ENCODE data around the gene GFOD1.

GFOD1 gene, protein sequence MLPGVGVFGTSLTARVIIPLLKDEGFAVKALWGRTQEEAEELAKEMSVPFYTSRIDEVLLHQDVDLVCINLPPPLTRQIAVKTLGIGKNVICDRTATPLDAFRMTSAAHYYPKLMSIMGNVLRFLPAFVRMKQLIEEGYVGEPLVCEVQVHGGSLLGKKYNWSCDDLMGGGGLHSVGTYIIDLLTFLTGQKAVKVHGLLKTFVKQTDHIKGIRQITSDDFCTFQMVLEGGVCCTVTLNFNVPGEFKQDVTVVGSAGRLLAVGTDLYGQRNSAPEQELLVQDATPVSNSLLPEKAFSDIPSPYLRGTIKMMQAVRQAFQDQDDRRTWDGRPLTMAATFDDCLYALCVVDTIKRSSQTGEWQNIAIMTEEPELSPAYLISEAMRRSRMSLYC

DNA sequence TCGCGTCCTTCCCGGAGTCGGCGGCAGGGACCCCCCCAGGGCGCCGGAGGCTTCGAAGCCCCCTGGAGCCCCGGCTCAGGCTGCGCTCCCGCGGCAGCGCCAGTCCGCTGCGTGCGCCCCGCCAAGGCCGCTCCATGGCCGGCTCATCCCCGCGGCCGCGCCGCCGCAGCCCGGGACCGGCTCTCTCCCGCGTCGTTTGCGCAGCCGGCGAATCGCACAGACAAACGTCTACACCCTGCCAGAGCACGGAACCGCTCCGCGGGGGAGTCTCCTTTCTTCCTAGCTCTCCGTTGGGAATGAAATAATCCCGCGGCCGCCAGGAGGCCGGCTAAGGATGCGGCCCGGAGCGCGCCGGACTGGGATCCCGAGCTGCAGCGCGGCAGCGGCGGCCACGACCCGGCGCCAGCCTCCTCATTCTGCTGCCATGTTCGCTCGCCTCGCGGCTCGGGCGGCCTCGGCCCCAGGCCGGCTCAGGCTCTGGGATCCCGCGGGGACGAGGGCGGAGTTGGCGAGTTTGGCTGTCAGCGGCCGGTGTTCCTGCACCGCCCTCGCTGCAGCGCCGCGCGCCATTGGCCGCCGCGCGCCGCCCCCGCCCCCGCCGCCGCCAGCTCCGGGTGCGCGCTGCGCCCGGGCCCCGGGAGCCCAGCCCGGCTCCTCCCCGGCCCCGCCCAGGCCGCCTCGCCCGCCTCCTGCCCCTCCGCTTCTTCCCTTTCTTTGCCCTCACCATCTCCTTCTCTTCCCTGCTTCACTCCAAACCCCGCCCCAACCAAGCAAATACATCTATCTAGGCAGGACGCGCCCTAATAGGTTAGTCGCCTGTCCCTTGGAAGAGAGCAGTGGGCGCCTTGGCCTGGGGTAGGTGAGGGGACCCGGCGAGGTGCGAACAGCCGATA is at the start of gene GFOD1:
Gene GFOD1, minus strand, starts transcription at position 479 of the 893 bp plus-strand sequence. CDS start 710 bp downstream, outside the sequence.
- DNase-seq: peak; percentile 87

DNA sequence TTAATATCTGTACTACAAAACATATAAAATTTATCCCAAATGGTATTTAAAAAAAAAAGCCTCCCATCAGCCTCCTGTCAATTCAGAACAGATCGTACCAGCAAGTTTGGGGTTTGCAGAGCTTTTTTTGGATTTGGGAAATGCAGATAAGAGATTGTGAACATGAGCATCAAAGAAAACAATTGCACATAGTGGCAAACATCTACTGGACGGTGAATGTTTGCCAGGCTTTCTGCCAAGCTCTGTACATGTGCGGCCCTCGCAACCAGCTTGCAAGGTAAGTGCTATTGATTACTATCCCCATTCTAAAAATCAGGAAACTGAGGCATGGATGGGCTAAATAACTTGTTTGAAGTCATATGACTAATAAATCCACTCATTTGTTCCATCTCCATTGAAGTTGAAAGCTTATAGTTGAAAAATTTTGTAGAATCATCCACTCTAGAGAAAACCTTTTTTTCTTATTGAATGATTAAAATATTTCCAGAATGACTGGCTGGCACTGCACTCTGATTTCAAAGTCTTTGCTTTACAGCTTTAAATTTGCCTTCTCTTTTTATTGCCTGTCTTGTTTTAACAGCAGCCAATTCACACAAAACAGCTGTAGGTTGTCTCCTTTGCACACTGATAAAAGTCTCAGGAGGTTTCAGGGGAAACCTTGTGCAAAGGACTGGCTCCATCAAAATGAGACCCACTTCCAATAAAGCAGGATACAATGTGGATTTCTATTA is 49.6 kb upstream of the GFOD1 start:
- DNase-seq: no peak

DNA sequence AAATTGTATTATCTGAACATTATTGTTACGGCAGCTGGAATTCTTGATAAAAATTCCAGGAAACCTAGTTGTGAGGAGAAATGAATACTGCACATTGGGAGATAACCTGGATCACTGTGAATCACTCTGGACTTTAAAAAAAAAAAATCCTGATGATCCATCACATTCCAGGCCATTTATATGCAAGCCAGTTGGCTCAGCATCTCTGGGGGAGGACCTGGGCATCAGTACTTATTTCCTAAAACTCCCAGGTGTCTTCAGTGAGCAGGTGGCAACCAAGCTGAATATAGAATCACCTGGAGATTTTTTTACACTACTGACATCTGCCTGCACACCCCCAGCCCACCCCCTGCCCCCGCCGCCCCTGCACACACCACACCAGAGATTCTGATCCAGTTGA is 47.9 kb upstream of the GFOD1 start:
- DNase-seq: no peak

DNA sequence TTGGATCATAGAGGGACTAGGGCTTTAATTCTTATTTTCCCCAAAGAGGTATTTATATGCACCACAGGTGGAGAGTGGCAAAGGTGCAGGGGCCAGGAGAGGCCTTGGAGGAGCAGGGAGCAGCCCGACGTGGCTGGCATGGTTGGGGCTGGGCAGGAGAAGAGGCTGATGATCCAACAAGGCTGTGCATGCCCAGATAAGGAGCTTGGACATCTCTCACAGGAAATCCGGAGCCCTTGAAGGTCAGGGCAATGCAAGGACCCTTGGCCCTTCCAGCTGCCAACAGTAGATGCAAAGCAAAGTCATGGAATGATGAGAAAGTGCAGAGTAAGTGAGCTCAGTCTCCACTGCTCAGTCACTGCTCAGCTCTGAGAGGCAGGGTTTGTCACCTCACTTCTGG is 47.1 kb upstream of the GFOD1 start:
- no peak for DNase-seq

DNA sequence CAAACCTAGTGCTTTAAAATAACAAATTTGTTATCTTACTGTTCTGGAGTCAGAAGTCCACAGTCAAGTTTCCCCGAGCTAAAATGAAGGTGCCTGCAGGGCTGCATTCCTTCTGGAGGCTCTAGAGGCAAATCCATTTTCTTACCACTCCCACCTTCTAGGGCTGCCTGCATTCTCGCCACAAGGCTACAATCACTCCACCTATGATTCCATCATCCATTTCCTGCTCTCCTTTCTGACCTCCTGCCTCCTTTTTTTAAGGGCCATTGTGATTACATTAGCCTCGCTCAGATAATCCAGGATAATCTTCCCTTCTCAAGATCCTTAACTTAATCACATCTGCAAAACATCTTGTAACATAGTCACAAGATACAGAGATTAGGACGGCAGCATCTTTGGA is 44.6 kb upstream of the GFOD1 start:
- no peak for DNase-seq

DNA sequence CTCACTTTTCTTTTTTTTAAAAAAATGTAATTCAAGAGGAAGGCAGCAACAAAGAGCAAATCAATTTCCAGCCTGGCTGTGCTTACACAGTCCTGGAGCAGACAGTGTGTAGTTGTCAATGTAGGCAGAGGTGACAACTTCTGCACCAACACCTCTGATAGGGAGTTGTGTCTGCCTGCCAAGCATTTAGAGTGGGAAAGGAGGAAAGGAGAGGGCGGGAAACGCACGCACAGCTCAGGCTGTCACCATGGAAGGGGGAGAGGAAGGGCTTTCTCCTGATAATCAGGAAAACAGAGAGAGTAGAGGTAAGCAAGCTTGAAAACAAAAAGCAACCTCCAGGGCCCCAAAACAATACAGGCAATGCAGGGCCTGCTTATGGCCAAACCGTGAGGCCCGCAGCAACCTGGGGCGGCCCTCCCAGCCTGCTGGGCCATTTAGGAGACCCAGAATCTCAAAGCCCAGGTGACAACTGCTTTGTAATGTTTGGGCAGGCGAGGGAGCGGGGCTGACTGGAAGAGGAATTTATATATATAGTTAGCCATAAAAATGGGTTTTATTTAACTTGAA is 41.5 kb upstream of the GFOD1 start:
- no peak for DNase-seq

DNA sequence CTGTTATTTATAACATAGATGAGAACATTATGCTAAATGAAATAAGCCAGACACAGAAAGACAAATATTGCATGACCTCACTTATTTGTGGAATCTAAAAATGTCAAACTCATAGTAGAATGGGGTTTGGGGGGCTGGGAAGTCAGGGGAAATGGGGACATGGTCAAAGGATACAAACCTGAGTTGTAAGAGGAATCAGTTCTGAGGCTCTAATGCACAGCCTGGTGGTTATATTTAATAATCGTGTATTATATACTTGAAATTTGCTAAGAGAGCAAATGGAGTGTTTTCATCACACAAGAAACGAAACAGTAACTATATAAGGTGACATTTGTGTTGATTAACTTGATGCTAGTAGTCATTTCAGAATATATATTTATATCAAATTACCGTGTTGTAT is 40.8 kb upstream of the GFOD1 start:
- no peak for DNase-seq

DNA sequence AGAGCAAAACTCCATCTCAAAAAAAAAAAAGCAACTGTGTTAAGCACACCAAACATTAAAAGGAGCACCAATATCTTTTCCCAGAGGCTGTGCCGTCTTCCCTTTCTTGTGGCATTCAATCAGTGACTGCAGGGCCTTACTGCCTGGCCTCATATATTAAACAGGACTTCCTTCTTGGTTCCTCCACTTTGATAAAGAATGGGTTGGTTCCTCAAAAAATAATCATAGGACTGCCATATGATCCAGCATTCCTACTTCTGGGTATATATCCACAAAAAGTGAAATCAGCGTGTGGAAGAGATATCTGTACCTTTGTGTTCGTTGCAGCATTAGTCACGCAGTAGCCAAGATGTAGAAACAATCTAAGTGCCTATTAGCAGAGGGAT is 40.3 kb upstream of the GFOD1 start:
- DNase-seq: no peak

DNA sequence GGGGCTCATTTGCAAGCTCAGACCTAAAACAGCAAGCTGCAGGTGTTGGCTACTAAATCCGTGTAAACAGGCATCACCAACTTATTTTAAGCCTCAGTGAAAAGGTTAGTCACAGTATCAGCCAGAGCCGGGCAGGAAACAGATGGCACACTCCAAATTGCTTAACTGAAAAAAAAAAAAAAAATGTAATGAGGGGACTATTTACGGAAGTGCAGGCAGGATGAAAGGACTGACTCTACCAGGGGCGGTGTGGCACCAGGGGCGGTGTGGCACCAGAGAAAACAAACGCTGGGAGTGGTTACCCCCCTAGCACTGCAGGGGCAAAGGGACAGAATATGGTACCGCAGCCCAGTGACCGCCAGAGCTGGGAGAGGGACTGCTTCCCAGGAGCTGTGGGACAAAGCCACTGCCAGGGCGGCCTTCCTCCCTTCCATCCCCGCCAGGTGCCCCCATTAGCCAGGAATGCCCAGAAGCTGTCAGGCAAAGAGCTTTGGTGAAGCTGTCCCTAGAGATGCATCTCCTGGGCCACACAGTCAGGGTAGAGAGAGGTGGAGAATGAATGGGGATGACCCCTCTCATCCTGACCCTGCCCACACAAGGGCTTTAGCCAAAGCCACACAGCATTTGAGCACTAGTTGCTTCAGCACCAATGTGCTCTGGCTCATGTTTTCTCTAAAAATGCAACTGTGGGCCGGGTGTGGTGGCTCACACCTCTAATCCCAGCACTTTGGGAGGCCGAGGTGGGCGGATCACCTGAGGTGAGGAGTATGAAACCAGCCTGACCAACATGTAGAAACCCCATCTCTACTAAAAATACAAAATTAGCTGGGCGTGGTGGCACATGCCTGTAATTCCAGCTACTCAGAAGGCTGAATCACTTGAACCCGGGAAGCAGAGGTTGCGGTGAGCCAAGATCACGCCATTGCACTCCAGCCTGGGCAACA is 39.6 kb upstream of the GFOD1 start:
- peak; percentile 54 for DNase-seq

DNA sequence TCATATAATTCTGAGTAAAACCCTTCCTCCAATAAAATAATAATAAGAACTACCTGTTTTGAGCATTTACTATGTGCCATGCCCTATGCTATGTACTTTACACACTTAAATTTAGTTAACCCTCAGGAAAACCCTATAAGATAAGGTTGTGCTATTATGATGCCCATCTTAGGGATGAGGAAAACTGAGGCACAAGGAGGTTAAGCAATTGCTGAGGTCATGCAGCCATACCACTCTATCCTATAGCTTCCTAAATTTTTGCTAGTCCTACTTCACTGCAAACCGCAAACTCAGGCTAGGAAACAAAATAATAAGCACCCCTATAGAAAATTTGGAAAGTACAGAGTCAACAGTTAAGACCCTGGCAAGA is 38.9 kb upstream of the GFOD1 start:
- DNase-seq: no peak

DNA sequence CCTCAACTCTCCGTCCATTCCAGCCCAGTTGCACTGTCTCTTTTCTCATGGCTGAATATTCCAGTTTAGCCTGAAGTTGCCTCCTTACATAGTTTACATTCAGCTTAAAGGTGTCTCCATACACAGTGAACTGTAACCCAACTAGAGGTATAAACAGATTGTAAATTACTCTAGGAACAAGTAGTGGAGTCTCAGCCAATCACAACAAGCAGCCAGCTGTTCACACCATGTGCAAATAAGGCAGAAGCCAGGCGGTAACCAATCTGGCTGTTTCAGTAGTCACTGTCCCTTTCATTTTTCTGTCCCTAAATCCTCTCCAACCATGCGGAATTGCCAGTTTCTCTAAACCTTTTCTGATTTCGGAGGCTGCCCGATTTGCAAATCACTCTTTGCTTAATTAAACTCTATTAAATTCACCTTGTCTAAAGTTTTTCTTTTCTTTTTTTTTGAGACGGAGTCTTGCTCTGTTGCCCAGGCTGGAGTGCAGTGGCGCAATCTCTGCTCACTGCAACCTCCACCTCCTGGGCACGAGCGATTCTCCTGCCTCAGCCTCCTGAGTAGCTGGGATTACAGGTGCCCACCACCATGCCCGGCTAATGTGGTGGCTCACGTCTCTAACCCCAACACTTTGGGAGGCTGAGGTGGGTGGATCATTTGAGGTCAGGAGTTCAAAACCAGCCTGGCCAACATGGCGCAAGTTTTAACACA is 37.6 kb upstream of the GFOD1 start:
- no peak for DNase-seq

DNA sequence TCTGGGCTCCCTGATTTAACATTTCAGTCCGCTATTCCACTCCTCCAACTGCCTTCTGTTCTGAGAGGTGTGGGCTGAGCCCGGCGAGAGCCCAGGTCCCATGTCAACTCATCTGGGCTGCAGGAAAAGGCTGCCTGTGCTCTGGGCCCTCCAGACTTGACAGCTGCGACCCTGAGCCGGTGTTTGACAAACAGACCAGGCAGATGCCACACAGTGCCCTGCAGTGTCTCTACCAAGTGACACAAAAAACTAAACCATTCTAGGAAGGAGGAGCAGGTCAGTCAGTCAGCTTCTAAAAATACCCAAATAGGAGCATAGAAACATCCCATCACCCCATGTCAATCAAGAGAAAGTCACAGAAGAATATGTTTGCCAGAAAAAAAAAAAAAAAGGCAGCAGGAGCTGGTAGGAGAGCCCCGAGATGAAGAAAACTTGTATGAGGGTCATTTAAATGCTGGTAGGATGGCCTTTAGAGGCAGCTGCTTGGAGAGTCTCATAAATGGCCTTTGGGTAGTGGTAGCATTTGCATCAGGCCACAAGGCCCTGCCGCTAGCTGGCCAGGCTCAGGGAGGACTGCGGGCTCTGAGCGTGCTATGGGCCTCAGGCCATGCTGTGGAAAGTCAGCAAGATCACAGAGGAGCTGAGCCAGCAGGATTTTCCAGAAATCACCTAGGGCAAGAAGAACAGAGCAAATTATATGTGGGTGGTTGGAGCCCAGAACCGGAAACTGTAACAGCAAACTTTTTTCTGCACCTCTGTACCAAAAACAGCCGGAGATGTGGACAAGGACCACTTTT is 36.6 kb upstream of the GFOD1 start:
- DNase-seq: no peak

DNA sequence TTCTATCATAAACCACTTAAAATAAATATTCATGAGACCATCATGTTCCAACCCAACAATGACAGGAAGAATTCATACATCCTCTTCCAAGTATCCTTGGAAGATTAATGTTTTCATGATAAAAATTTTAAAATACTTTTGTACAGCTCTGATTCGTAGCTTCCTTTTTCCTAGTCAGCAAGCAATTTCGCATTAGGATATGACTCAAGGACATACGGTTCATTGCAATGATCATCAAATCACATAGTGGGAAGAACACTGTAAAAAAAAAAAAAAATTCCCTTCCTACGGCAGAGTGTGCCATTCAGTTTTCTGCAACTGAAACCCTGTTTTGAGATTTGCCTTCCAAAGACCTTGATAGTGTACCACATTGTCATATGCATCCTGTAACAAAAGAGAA is 35.3 kb upstream of the GFOD1 start:
- no peak for DNase-seq

DNA sequence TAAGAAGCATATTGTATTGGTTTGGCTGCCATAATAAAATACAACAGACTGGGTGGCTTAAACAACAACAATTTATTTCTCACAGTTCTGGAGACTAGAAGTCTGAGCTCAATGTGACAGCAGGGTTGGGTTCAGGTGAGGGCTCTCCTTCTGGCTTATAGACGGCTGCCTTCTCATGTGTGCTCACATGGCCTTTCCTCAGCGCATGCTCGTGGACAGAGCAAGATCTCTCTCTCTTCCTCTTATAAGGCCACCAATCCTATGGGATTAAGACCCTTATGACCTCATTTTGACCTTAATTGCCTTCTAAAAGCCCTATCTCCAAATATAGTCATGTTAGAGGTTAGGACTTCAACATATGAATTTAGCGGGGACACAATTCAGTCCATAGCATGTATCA is 32.4 kb upstream of the GFOD1 start:
- no peak for DNase-seq

DNA sequence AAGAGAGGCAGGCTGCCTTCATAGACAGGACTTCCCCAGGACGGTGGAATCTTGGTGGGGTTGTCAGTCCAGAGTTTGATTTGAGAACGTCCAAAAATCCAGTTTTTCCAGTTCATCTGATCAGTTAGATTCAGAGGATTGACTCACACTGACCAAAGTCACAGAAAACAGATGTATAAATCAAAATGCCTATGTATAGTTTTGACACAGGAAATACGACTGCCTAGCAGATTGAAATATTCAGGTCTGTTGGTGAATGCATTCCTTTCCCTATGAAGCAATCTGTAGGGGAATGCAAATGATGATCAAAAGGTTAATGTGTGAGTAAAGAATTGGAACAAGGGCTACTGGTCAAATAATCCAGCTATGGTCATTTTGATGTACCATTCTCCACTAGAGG is 29.7 kb upstream of the GFOD1 start:
- DNase-seq: no peak

DNA sequence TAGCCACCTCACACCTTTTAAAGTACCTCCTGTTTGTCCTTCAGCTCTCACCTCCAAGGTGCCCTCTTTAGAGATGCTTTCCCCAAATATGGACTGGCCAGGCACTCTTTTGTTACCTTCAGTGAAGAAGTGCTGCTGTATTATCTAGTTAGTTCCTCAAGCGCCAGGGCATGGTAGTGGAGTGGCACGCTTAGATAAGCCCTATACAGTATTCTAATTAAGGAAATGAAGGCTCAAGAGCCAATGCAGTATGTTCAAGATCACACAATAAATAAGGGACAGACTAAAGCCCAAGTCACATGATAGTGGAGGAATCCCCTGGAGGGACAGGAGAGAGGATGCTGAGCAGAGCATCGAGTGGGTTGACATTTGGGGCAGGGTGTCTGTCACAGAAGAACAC is 28.5 kb upstream of the GFOD1 start:
- peak; percentile 84 for DNase-seq

DNA sequence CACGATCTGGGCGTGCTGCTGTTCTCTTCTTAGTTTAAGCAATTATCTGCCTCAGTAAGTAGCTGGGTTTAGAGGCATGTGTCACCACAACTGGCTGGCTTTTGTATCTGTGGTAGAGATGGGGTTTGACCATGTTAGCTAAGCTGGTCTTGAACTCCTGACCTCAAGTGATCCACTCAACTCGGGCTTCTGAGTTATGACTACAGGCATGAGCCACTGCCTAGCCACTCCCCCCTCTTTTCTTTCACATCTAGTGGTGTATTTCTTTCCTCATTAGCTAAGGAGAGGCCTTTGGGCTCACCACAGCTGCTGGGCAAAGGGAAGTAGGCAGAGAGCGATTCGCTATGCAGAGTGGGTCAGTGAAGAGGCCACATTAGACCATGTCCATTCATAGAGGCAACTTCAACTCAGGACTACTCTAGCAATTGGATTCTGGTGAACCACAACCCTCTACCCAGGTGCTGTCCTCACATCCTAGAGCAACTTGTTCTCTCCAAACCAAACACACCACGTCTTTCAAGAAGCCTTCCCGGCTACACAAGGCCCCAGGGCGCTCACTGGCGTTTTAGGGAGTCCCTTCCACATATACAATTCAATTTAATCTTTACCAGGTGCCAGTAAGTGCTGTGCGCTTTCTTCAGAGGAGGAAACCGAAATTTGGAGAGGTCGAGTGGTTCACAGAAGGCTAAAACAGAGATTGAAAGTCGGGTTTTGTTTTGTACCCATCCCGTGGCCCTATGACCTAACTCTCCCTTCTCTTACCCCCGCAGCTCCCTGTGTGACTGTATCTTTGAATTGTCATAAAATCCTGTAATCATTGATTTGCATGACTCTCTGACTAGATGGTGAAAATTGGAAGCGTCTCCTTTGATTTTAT is 26.5 kb upstream of the GFOD1 start:
- DNase-seq: no peak

DNA sequence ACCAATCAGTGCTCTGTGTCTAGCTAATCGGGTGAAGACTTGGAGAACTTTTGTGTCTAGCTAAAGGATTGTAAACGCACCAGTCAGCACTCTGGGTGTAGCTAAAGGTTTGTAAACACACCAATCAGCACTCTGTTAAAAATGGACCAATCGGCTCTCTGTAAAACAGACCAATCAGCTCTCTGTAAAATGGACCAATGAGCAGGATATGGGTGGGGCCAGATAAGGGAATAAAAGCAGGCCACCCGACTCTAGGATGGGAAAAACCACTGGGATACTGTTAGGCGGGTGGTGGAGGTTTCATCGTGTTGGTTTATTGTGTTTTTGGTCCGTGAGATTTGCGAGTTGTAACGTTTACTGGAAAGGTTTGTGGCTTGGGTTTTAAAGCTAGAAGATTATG is 25.5 kb upstream of the GFOD1 start:
- DNase-seq: no peak

DNA sequence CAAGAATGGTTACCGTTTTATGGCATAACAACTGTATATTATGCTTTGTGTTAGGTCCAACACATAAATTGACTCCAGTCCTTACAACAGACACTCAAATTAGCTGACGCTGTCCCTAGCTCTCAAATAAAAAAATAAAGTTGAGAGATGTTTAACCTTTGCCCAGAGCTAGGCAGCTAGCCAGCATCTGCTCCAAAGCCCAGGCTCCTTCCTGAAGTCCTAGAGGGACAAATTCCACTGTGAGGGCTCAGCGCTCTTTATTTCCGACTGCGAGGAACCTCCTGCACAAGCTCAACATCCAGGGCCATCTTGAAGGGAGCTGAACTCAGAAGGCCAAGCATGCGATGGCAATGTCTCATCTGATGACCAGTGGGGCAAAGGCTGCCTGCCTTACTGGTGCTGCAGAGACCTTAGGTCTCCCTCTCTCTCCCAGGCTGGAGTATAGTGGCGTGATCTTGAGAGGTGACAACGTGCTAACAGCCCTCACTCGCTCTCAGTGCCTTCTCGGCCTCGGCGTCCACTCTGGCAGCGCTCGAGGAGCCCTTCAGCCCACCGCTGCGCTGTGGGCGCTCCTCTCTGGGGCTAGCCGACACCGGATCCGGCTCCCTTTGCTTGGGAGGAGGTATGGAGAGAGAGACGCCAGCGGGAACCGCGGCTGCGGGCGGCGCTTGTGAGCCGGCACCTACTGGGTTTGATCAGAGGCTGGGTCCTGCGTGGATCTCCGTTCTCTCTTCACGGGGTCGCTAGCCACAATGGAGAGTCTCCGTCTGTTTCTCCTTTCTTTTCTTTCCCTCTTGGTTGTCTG is 24.7 kb upstream of the GFOD1 start:
- DNase-seq: no peak

Data from hematopoietic multipotent progenitor cell treated with erythropoietin and hydrocortisone succinate and interleukin-3 and kit ligand, for 8 days (in vitro differentiated cells).